Mononuclear cell (primary cell): Measurements from ENCODE around the gene SSC5D. TPM values are rescaled to one million over a fixed set of nuclear protein-coding genes. Genes with fewer than 3 reads are reported as not detected.
"Not testable (repeated sequence)": the region's sequence is repeated elsewhere in the genome, so short reads cannot be mapped to it uniquely, and the experiment has no call there.

Source experiments
- H3K27me3 ChIP-seq: 2 replicates; pipeline ENCODE4 v1.6.0; 2011; ENCODE audit warnings: low read length, control low read depth; ENCODE audit not compliant: insufficient read depth
- H3K4me1 ChIP-seq: 2 replicates; pipeline ENCODE4 v1.5.1; 2011; ENCODE audit warnings: mild to moderate bottlenecking, low read length, control low read depth; ENCODE audit not compliant: insufficient read depth
- H3K4me3 ChIP-seq: 2 replicates; pipeline ENCODE4 v1.5.1; 2011; ENCODE audit warnings: mild to moderate bottlenecking, low read length, moderate library complexity
- H3K9me3 ChIP-seq: 2 replicates; pipeline ENCODE4 v1.5.1; 2011; ENCODE audit warnings: low read depth, mild to moderate bottlenecking, control low read depth, low read length
- total RNA-seq: library from RNA; depleted of rRNA; stranded (reverse); fragments of >200 nt; gene quantifications from one replicate; pipeline ENCODE4 v1.2.3, GENCODE V29; 2012

Gene SSC5D
- total RNA-seq, 1 donor = 0.10 TPM

GRCh38 chr19:55525289-55526101 lies 37.3 kb downstream of the SSC5D start:
- no peak overlapping the region for H3K4me3 ChIP-seq
- H3K27me3 ChIP-seq = no peaks in the 10 kb centered on the region
- H3K9me3 ChIP-seq = no peaks in the 10 kb centered on the region
- no peaks in the 10 kb centered on the region for H3K4me1 ChIP-seq

GRCh38 chr19:55526216-55527196 lies 38.3 kb downstream of the SSC5D start:
- H3K4me3 ChIP-seq = no peak overlapping the region
- H3K9me3 ChIP-seq = no peaks in the 10 kb centered on the region
- H3K27me3 ChIP-seq = no peaks in the 10 kb centered on the region
- no peaks in the 10 kb centered on the region for H3K4me1 ChIP-seq

- Histone ChIP-seq H3K9me3 (no peaks in the 10 kb centered on the region), H3K4me3 (no peak overlapping the region), H3K4me1 (no peaks in the 10 kb centered on the region), H3K27me3 (no peaks in the 10 kb centered on the region)
These were observed 39.2 kb downstream of the SSC5D start for GRCh38 chr19:55527197-55528029.

DNA sequence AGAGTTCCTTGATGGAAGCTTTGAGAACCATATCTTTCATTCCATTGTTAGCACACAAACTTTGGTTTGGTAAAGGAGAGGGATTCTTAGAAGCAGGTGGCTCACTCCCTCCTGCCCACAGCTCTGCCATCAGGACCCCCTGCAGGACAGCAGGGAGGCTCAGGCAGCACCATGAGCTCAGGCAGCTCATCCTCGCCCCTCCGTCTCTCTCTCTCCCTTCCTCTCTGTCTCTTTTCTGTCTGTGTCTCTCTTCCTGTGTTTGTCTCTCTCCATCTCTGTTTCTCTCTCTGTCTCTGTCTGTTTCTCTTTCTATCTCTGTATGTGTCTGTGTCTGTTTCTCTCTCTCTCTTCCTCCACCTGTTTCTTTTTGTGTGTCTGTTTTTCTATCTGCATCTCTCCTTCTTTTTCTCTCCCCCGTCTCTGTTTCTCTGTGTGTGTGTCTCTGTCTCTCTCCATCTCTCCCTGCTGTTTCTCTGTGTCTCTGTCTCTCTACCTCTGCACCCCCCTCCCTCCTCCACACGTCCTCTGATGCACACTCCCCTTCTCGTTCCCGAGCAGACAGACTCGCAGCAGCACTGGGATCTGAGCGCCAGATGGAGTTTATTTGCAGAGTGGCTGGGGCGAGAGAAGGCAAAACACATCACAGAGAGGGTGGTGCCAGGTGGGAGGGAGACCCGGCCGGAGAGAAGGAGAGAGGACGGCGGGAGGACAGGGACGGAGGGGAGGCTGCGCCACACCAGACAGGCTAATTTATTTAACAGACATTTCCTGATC lies 40.0 kb downstream of the SSC5D start:
- no peaks in the 10 kb centered on the region for H3K9me3 ChIP-seq
- no peaks in the 10 kb centered on the region for H3K4me1 ChIP-seq
- H3K27me3 ChIP-seq = no peaks in the 10 kb centered on the region
- H3K4me3 ChIP-seq = no peak overlapping the region

- no peaks in the 10 kb centered on the region for H3K27me3 ChIP-seq
- no peaks in the 10 kb centered on the region for H3K9me3 ChIP-seq
- H3K4me1 ChIP-seq = no peaks in the 10 kb centered on the region
- no peak overlapping the region for H3K4me3 ChIP-seq
These were observed 41.5 kb downstream of the SSC5D start for GRCh38 chr19:55529636-55530234.

DNA sequence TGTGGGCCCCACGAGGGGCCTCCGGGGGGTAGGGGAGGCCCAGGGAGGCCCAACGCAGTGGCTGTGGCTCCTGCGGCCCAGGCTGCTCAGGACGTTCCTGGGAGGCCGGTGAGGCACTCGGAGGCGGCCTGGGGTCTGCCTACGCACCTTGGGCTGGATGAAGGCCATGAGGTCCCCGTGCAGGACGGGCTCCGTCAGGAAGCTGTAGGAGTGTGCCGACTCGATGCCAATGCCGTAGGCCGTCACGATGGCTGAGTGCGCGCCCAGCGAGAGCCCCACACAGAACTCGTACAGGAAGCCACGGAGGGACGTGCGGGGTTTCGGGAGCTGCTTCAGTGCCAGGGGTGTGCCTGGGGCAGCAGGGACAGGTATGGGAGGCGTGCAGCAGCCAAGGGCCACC lies 42.8 kb downstream of the SSC5D start:
- Histone ChIP-seq H3K9me3 (no peaks in the 10 kb centered on the region), H3K4me3 (no peak overlapping the region)

DNA sequence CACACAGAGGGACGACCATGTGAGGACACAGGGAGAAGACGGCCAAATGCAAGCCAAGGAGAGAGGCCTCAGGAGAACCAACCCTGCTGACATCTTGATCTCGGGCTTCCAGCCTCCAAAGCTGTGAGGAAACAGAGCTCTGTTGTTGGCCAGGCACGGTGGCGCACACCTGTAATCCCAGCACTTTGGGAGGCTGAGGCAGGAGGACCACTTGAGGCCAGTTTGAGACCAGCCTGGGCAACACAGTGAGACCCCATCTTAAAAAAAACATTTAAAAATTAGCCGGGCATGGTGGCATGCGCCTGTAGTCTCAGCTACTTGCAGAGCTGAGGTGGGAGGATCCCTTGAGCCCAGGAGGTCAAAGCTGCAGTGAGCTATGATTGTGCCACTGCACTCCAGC lies 46.0 kb downstream of the SSC5D start:
- H3K9me3 ChIP-seq, H3K4me3 ChIP-seq, H3K4me1 ChIP-seq, H3K27me3 ChIP-seq: not testable (repeated sequence)

More for the DNA sequence above, 42.8 kb downstream of the SSC5D start:
- H3K4me1 ChIP-seq = no peaks in the 10 kb centered on the region
- H3K27me3 ChIP-seq = no peaks in the 10 kb centered on the region

- Histone ChIP-seq H3K9me3 (no peaks in the 10 kb centered on the region), H3K27me3 (no peaks in the 10 kb centered on the region)
These were observed 47.1 kb downstream of the SSC5D start for GRCh38 chr19:55535173-55535964.

GRCh38 chr19:55535965-55536350 lies 47.7 kb downstream of the SSC5D start:
- no peak overlapping the region for H3K4me3 ChIP-seq
- H3K9me3 ChIP-seq = no peaks in the 10 kb centered on the region
- H3K27me3 ChIP-seq = no peaks in the 10 kb centered on the region
- H3K4me1 ChIP-seq = no peaks in the 10 kb centered on the region

More at GRCh38 chr19:55535173-55535964, 47.1 kb downstream of the SSC5D start:
- Histone ChIP-seq H3K4me1 (no peaks in the 10 kb centered on the region), H3K4me3 (no peak overlapping the region)

GRCh38 chr19:55536366-55536765 lies 48.1 kb downstream of the SSC5D start:
- Histone ChIP-seq H3K4me1 (no peaks in the 10 kb centered on the region), H3K4me3 (no peak overlapping the region), H3K9me3 (no peaks in the 10 kb centered on the region), H3K27me3 (no peaks in the 10 kb centered on the region)

- Histone ChIP-seq H3K27me3 (no peaks in the 10 kb centered on the region), H3K9me3 (no peaks in the 10 kb centered on the region), H3K4me3 (no peak within 1 kb of the TSS), H3K4me1 (no peaks in the 10 kb centered on the region)
These were observed 48.9 kb downstream of the SSC5D start, which contains the start of gene SBK2 for GRCh38 chr19:55536951-55537740. TSS of gene SBK2 (minus strand) at chr19:55537133. CDS start at chr19:55536294, 839 bp downstream.

DNA sequence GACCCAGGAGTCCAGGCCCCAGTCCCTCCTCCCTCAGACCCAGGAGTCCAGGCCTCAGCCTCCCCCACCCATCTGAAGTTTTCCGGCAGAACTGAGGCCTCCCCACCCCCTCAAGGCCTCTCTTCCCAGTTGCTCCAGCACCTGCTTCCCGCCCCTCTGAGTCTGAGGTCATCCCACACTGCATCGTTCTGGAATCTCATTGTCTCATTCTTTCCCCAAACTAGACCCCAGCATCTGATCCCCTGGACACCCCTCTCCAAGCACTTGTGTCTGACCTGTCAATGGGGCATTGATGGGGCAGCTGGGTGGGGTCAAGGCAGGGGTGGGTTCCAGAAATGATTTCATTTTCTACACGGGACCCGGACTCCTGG lies 49.5 kb downstream of the SSC5D start:
- no peaks in the 10 kb centered on the region for H3K4me1 ChIP-seq
- no peak overlapping the region for H3K4me3 ChIP-seq
- H3K27me3 ChIP-seq = no peaks in the 10 kb centered on the region
- no peaks in the 10 kb centered on the region for H3K9me3 ChIP-seq
